Uterus (tissue), 4 donors: ENCODE results near the gene APOC4. TPM values are rescaled to one million over a fixed set of nuclear protein-coding genes. Genes with fewer than 3 reads are reported as not detected.

ENCODE experiments used
- total RNA-seq, 4 donors: library from RNA; depleted of rRNA in 3 of 4; stranded (reverse); fragments of >200 nt in 3 of 4; gene quantifications; one replicate each; pipeline versions ENCODE4 v1.1.0 to v1.2.4, GENCODE V29; 2014 to 2023
- donor health status: DM: yes; HTN: yes; CAD: no.

The APOC4 gene
- total RNA-seq, 4 donors from 2014 or later: not detected

Other genes starting within 250 kb of the APOC4 start
- not detected for gene CEACAM16, start 243.1 kb upstream of the APOC4 start, total RNA-seq
- 10 to 100 TPM in 2 of 4 donors, 1 to 10 TPM in 2; 3.2 to 58.8 (median 11.9) TPM for gene BCL3, start 193.5 kb upstream of the APOC4 start, total RNA-seq
- 1 to 10 TPM in 1 of 4 donors, under 1 TPM in 1, not detected in 2; 0.29 to 5.8 TPM for gene CBLC, start 164.3 kb upstream of the APOC4 start, total RNA-seq
- 100 to 1,000 TPM in 2 of 4 donors, 10 to 100 TPM in 1, 1 to 10 TPM in 1; 3.8 to 171 (median 111) TPM for gene BCAM, start 133.1 kb upstream of the APOC4 start, total RNA-seq
- gene NECTIN2, start 95.9 kb upstream of the APOC4 start, total RNA-seq: 100 to 1,000 TPM in 2 of 4 donors, 10 to 100 TPM in 2; 14.1 to 106 (median 86.1) TPM
- 10 to 100 TPM; 10.5 to 38.2 (median 24.1) TPM for gene TOMM40, start 51.0 kb upstream of the APOC4 start, total RNA-seq
- gene APOE, start 36.4 kb upstream of the APOC4 start, total RNA-seq: 10 to 100 TPM in 3 of 4 donors, 1 to 10 TPM in 1; 9.1 to 92.5 (median 33.6) TPM
- gene APOC1, start 27.6 kb upstream of the APOC4 start, total RNA-seq: 1 to 10 TPM in 3 of 4 donors, not detected in 1; 3.0 to 7.4 (median 3.5) TPM
- not detected for gene APOC2, start 3.8 kb downstream of the APOC4 start, total RNA-seq
- gene CLPTM1, start 13.1 kb downstream of the APOC4 start, total RNA-seq: 10 to 100 TPM; 30.6 to 99.5 (median 64.2) TPM
- gene RELB, start 59.2 kb downstream of the APOC4 start, total RNA-seq: 10 to 100 TPM in 2 of 4 donors, 1 to 10 TPM in 2; 1.0 to 52.4 (median 13.9) TPM
- gene CLASRP, start 96.8 kb downstream of the APOC4 start, total RNA-seq: 100 to 1,000 TPM in 1 of 4 donors, 10 to 100 TPM in 3; 36.6 to 107 (median 73.9) TPM
- under 1 TPM in 1 of 4 donors, not detected in 3; 0.27 TPM for gene ZNF296, start 134.2 kb downstream of the APOC4 start, total RNA-seq
- 10 to 100 TPM in 3 of 4 donors, 1 to 10 TPM in 1; 3.5 to 18.4 (median 13.7) TPM for gene GEMIN7, start 137.0 kb downstream of the APOC4 start, total RNA-seq
- 10 to 100 TPM in 3 of 4 donors, 1 to 10 TPM in 1; 6.7 to 43.8 (median 24.4) TPM for gene PPP1R37, start 150.9 kb downstream of the APOC4 start, total RNA-seq
- gene NKPD1, start 218.7 kb downstream of the APOC4 start, total RNA-seq: under 1 TPM in 1 of 4 donors, not detected in 3; 0.21 TPM
- gene TRAPPC6A, start 236.0 kb downstream of the APOC4 start, total RNA-seq: 10 to 100 TPM in 3 of 4 donors, 1 to 10 TPM in 1; 4.1 to 25.9 (median 16.5) TPM
- gene BLOC1S3, start 236.5 kb downstream of the APOC4 start, total RNA-seq: 10 to 100 TPM in 2 of 4 donors, 1 to 10 TPM in 1, not detected in 1; 4.6 to 16.2 (median 10.2) TPM